Kidney (tissue), 14 donors: ENCODE measurements around the gene CLCN3. TPM values are rescaled to one million over a fixed set of nuclear protein-coding genes. Genes with fewer than 3 reads are reported as not detected.

ENCODE experiments used
- DNase-seq, 5 donors: peaks; one replicate each; pipeline ENCODE4 v3.0.0-alpha.2; 2013 to 2020
- FAIRE-seq: peaks from 2 replicates; lab custom pipeline; 2012; peaks lifted over from hg19 to GRCh38; lab: Jason Lieb, UNC
- H3K27ac ChIP-seq, 2 donors: one replicate each; pipeline ENCODE4 v1.7.0; 2013; ENCODE audit warnings: low read depth in 2 of 2, low read length in 2 of 2, inconsistent platforms in 1 of 2
- H3K27me3 ChIP-seq: one replicate; pipeline ENCODE4 v1.7.1; 2013; ENCODE audit warnings: low read length, inconsistent platforms; ENCODE audit not compliant: control insufficient read depth, insufficient read depth
- H3K36me3 ChIP-seq, 3 donors: one replicate each; pipeline versions ENCODE4 v1.7.0 to v1.7.1; 2013; ENCODE audit warnings: low read length in 3 of 3, control low read depth in 1 of 3, inconsistent platforms in 1 of 3; ENCODE audit not compliant: insufficient read depth in 3 of 3, control insufficient read depth in 2 of 3
- H3K4me1 ChIP-seq, 3 donors: one replicate each; pipeline versions ENCODE4 v1.7.0 to v1.7.1; 2013; ENCODE audit warnings: low read length in 3 of 3, inconsistent platforms in 1 of 3, low read depth in 1 of 3; ENCODE audit not compliant: control insufficient read depth in 2 of 3, insufficient read depth in 2 of 3
- H3K4me3 ChIP-seq, 3 donors: one replicate each; pipeline versions ENCODE4 v1.7.0 to v1.8.1; 2013; ENCODE audit warnings: low read length in 3 of 3, control low read depth in 1 of 3, inconsistent platforms in 1 of 3
- H3K9ac ChIP-seq, 3 donors: one replicate each; pipeline versions ENCODE4 v1.7.0 to v1.7.1; 2013; ENCODE audit warnings: low read length in 3 of 3, control low read depth in 1 of 3, inconsistent platforms in 1 of 3
- H3K9me3 ChIP-seq, 3 donors: one replicate each; pipeline versions ENCODE4 v1.7.0 to v1.7.1; 2013; ENCODE audit warnings: low read length in 3 of 3, control low read depth in 1 of 3, inconsistent platforms in 1 of 3; ENCODE audit not compliant: control insufficient read depth in 2 of 3, insufficient read depth in 1 of 3
- intact Hi-C: fragments of 100-400 bp; cut with DNase I; formaldehyde crosslinking; loops from one replicate; pipeline ENCODE4 v1.11.1; 2022
- polyA plus RNA-seq: library from polyadenylated mRNA; stranded (reverse); fragments of 350-450 nt; fragmentation: Illumina TruSeq; extraction: RNeasy Lipid Tissue Mini Kit (QIAGEN cat#74804); gene quantifications from one replicate; pipeline ENCODE4 v1.2.3, GENCODE V29; 2014; ENCODE audit warnings: low read depth, low replicate concordance; ENCODE audit not compliant: insufficient read depth
- total RNA-seq: library from RNA; stranded (reverse); fragmentation: NEBNext Ultra II Directional; extraction: Animal tissue kit (Norgen Biotek cat#: 25700); gene quantifications from one replicate; pipeline ENCODE4 v1.2.1, GENCODE V29; 2021
- TF ChIP-seq, protein P1 (sequence below): IDR thresholded peaks from 3 replicates; pipeline ENCODE4 v1.5.1; 2012; ENCODE audit warnings: mild to moderate bottlenecking, moderate library complexity, borderline replicate concordance; ENCODE audit not compliant: insufficient read depth; ENCODE audit errors: extremely low read depth
- donor health status: control.
- donor health status: control.
- donor health status: control.
- donor health status: control.
- donor health status: control.
- donor health status: DM: yes; HTN: yes; CAD: no.
- donor health status: Normal renal cell carcinoma (clear cell type).

Gene CLCN3
- total and polyA plus RNA-seq, 2 donors from 2014 or later, result 16.6 to 70.2 TPM

GRCh38 chr4:169661761-169662160, 41.4 kb downstream of the CLCN3 start:
- Histone ChIP-seq H3K4me3 (no peak overlapping the region), H3K27ac (no peak overlapping the region), H3K9me3 (no peaks in the 10 kb centered on the region), H3K9ac (no peak overlapping the region), H3K27me3 (no peaks in the 10 kb centered on the region), H3K4me1 (peaks cover 0 to 20% (median 6%) of the 10 kb centered on the region in 3 donors), H3K36me3 (no peaks in the 10 kb centered on the region)
- TF ChIP-seq, protein P1, sequence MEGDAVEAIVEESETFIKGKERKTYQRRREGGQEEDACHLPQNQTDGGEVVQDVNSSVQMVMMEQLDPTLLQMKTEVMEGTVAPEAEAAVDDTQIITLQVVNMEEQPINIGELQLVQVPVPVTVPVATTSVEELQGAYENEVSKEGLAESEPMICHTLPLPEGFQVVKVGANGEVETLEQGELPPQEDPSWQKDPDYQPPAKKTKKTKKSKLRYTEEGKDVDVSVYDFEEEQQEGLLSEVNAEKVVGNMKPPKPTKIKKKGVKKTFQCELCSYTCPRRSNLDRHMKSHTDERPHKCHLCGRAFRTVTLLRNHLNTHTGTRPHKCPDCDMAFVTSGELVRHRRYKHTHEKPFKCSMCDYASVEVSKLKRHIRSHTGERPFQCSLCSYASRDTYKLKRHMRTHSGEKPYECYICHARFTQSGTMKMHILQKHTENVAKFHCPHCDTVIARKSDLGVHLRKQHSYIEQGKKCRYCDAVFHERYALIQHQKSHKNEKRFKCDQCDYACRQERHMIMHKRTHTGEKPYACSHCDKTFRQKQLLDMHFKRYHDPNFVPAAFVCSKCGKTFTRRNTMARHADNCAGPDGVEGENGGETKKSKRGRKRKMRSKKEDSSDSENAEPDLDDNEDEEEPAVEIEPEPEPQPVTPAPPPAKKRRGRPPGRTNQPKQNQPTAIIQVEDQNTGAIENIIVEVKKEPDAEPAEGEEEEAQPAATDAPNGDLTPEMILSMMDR, result no peak
- DNase-seq, result no peak
- intact Hi-C loops, result no loop called here
- FAIRE-seq, result no peak

DNA sequence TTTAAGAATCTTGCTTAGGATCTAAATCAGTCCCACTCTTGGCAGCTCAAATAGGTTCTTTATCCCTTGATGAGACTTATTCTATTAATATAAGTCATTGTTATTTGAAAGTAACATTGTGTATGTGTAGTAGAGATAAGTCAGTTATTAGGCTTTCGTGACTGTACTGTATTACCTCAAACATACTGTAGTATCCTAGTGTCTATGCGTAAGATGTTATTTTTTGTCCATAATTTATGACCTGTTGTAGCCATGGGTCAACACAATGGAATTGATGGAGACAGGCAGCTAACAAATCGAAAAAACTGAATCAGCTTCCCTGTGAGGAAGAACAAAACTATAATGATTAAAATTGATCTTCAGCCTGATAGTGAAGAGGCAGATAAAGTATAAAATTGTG, 41.8 kb downstream of the CLCN3 start:
- no peak overlapping the region for H3K4me3 ChIP-seq
- FAIRE-seq, result no peak

GRCh38 chr4:169663402-169663801, 43.0 kb downstream of the CLCN3 start:
- no peaks in the 10 kb centered on the region for H3K9me3 ChIP-seq
- DNase-seq, result no peak
- H3K9ac ChIP-seq, result no peak overlapping the region
- intact Hi-C loops, result no loop called here
- no peaks in the 10 kb centered on the region for H3K27me3 ChIP-seq
- H3K36me3 ChIP-seq, result no peaks in the 10 kb centered on the region
- no peak overlapping the region for H3K27ac ChIP-seq
- H3K4me3 ChIP-seq, result no peak overlapping the region
- no peak for FAIRE-seq
- TF ChIP-seq, protein P1, result no peak
- H3K4me1 ChIP-seq, result peaks cover 0 to 17% (median 6%) of the 10 kb centered on the region in 3 donors

More for the DNA sequence above, 41.8 kb downstream of the CLCN3 start:
- H3K9ac ChIP-seq, result no peak overlapping the region
- no peak overlapping the region for H3K27ac ChIP-seq
- intact Hi-C loops, result no loop called here
- peaks cover 0 to 20% (median 6%) of the 10 kb centered on the region in 3 donors for H3K4me1 ChIP-seq
- H3K27me3 ChIP-seq, result no peaks in the 10 kb centered on the region
- H3K9me3 ChIP-seq, result no peaks in the 10 kb centered on the region
- no peak for DNase-seq
- TF ChIP-seq, protein P1, result no peak
- no peaks in the 10 kb centered on the region for H3K36me3 ChIP-seq

DNA sequence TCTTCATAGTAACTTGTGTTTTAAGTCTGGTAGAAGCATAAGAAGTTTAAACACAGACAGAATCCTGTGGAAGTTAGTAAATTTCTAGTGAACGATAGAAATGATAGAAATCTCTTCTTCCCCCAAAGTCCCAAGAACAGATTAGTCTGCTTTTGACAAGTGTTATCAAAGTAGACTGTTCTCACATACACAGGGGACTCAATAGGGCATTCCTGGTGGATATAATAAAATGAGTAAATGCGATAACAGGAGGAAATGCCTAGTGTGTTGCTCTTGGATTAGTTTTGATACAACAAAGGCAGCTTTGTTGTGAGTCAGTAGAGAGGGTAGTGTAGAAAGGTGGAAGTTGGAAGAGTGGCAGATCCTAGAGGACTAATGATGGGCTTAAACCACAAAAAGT, 43.5 kb downstream of the CLCN3 start:
- FAIRE-seq (no peak), DNase-seq (peak in 2 of 5 donors; percentile 13 to 29)
- no peaks in the 10 kb centered on the region for H3K36me3 ChIP-seq
- no peak overlapping the region for H3K9ac ChIP-seq
- no peaks in the 10 kb centered on the region for H3K9me3 ChIP-seq
- peaks cover 0 to 17% (median 6%) of the 10 kb centered on the region in 3 donors for H3K4me1 ChIP-seq
- no peak overlapping the region for H3K27ac ChIP-seq
- H3K27me3 ChIP-seq, result no peaks in the 10 kb centered on the region
- TF ChIP-seq, protein P1, result no peak
- no peak overlapping the region for H3K4me3 ChIP-seq
- intact Hi-C loops, result no loop called here
